IMR-90 (cell line): ENCODE data around the gene NIBAN1. TPM values are rescaled to one million over a fixed set of nuclear protein-coding genes. Genes with fewer than 3 reads are reported as not detected.

Experiments
- ATAC-seq: fragments of 200-7000 bp; cut with Tn5 transposase; 2 replicates; pipeline ENCODE4 v1.9.1; 2020; ENCODE audit warnings: low read depth, mild to moderate bottlenecking, moderate library complexity
- Bru-seq: library from RNA; stranded (reverse); fragments of 400-500 nt; gene quantifications from one replicate; lab custom pipeline; 2021; lab: Mats Ljungman, UMichigan
- BruChase-seq, 2 experiments: library from RNA; stranded (reverse); fragments of 400-500 nt; gene quantifications; one replicate each; lab custom pipeline; 2021; lab: Mats Ljungman, UMichigan
- BruUV-seq: library from RNA; stranded (reverse); fragments of 400-500 nt; replicated peaks from 2 replicates; lab custom pipeline; 2021; lab: Mats Ljungman, UMichigan
- CTCF ChIA-PET: fragments of 300-600 bp; formaldehyde crosslinking; extraction: SDS; loops from one replicate; lab custom pipeline; 2021; ENCODE audit warnings: antibody characterized with exemption; lab: Yijun Ruan, JAX
- POLR2A ChIA-PET: fragments of 300-600 bp; sonication (Branson Sonifier 250); formaldehyde crosslinking; loops from one replicate; lab custom pipeline; 2022; ENCODE audit warnings: antibody characterized with exemption; ENCODE audit not compliant: unreplicated experiment; lab: Charles Lee
- DNase-seq: peaks from one replicate; pipeline ENCODE4 v3.0.0; 2013
- H2AFZ ChIP-seq: replicated peaks from 2 replicates; pipeline ENCODE3; 2013; ENCODE audit warnings: low read length, mild to moderate bottlenecking; ENCODE audit not compliant: poor library complexity
- H2AK5ac ChIP-seq: 2 replicates; pipeline ENCODE4 v1.6.1; 2013; ENCODE audit warnings: low read depth, low read length, inconsistent platforms
- H2AK9ac ChIP-seq: replicated peaks from 2 replicates; pipeline ENCODE3; 2013; ENCODE audit warnings: mild to moderate bottlenecking, low read depth, low read length, moderate library complexity; ENCODE audit not compliant: poor library complexity
- H2BK120ac ChIP-seq: 2 replicates; pipeline ENCODE4 v1.6.1; 2013; ENCODE audit warnings: low read depth, low read length, inconsistent platforms
- H2BK15ac ChIP-seq: 3 replicates; pipeline ENCODE4 v1.6.1; 2013; ENCODE audit warnings: low read depth, low read length, inconsistent platforms
- H2BK20ac ChIP-seq: 2 replicates; pipeline ENCODE4 v1.6.1; 2013; ENCODE audit warnings: low read depth, mild to moderate bottlenecking, inconsistent platforms, low read length, moderate library complexity
- H2BK5ac ChIP-seq: 2 replicates; pipeline ENCODE4 v1.6.1; 2013; ENCODE audit warnings: mild to moderate bottlenecking, low read depth, low read length, inconsistent platforms; ENCODE audit not compliant: poor library complexity, severe bottlenecking
- H3K14ac ChIP-seq: replicated peaks from 2 replicates; pipeline ENCODE4 v1.6.1; 2013; ENCODE audit warnings: low read depth, low read length, inconsistent platforms
- H3K18ac ChIP-seq: 2 replicates; pipeline ENCODE4 v1.6.1; 2013; ENCODE audit warnings: low read depth, low read length, control low read depth
- H3K23ac ChIP-seq: 2 replicates; pipeline ENCODE4 v1.6.1; 2013; ENCODE audit warnings: low read depth, low read length, inconsistent platforms
- H3K27ac ChIP-seq: 2 replicates; pipeline ENCODE4 v1.5.1; 2013; ENCODE audit warnings: mild to moderate bottlenecking, control low read depth, low read length; ENCODE audit not compliant: insufficient read depth
- H3K27me3 ChIP-seq: 2 replicates; pipeline ENCODE4 v1.6.1; 2013; ENCODE audit warnings: low read length; ENCODE audit not compliant: control insufficient read depth, insufficient read depth
- H3K36me3 ChIP-seq: 2 replicates; pipeline ENCODE4 v1.6.1; 2013; ENCODE audit warnings: low read length, mixed read lengths; ENCODE audit not compliant: control insufficient read depth, insufficient read depth
- H3K4ac ChIP-seq: 2 replicates; pipeline ENCODE4 v1.6.1; 2013; ENCODE audit warnings: low read depth, low read length, inconsistent platforms
- H3K4me1 ChIP-seq: 2 replicates; pipeline ENCODE4 v1.6.1; 2013; ENCODE audit warnings: low read length, mixed read lengths; ENCODE audit not compliant: control insufficient read depth, insufficient read depth
- H3K4me2 ChIP-seq: 2 replicates; pipeline ENCODE4 v1.6.1; 2013; ENCODE audit warnings: low read depth, mild to moderate bottlenecking, control low read depth, low read length, moderate library complexity
- H3K4me3 ChIP-seq: 2 replicates; pipeline ENCODE4 v1.5.1; 2013; ENCODE audit warnings: low read depth, mild to moderate bottlenecking, control low read depth, low read length, moderate library complexity; ENCODE audit not compliant: insufficient read depth
- H3K56ac ChIP-seq: 2 replicates; pipeline ENCODE4 v1.6.1; 2013; ENCODE audit warnings: low read length, inconsistent platforms; ENCODE audit not compliant: insufficient read depth; ENCODE audit errors: extremely low read depth
- H3K79me1 ChIP-seq, 2 experiments: 2 replicates each; pipeline ENCODE4 v1.6.1; 2013; ENCODE audit warnings: low read length in 2 of 2, inconsistent platforms in 1 of 2, low read depth in 1 of 2
- H3K9ac ChIP-seq: 2 replicates; pipeline ENCODE4 v1.6.1; 2013; ENCODE audit warnings: low read depth, low read length, control low read depth
- H3K9me1 ChIP-seq: 2 replicates; pipeline ENCODE4 v1.6.1; 2013; ENCODE audit warnings: low read length, inconsistent platforms; ENCODE audit not compliant: insufficient read depth
- H3K9me3 ChIP-seq: 2 replicates; pipeline ENCODE4 v1.6.1; 2013; ENCODE audit warnings: low read length; ENCODE audit not compliant: control insufficient read depth, insufficient read depth
- H4K20me1 ChIP-seq: 2 replicates; pipeline ENCODE4 v1.6.1; 2013; ENCODE audit warnings: low read length, inconsistent platforms; ENCODE audit not compliant: insufficient read depth
- H4K5ac ChIP-seq: 2 replicates; pipeline ENCODE4 v1.6.1; 2013; ENCODE audit warnings: mild to moderate bottlenecking, low read depth, low read length, control low read depth
- H4K8ac ChIP-seq, 2 experiments: 2 replicates each; pipeline ENCODE4 v1.6.1; 2013; ENCODE audit warnings: low read depth in 2 of 2, low read length in 2 of 2, control low read depth in 1 of 2, inconsistent platforms in 1 of 2
- H4K91ac ChIP-seq: 2 replicates; pipeline ENCODE4 v1.6.1; 2013; ENCODE audit warnings: low read depth, low read length, inconsistent platforms; ENCODE audit not compliant: insufficient read depth
- CHD1 ChIP-seq: IDR thresholded peaks from 2 replicates; pipeline ENCODE4 v1.6.1; 2012; ENCODE audit warnings: low read depth, low read length, improper control_type of control experiment
- CTCF ChIP-seq: conservative IDR thresholded peaks from 2 replicates; pipeline ENCODE4 v1.5.1; 2012; ENCODE audit warnings: mild to moderate bottlenecking, low read depth, low read length, improper control_type of control experiment
- FOS ChIP-seq: fragments of 150-350 bp; IDR thresholded peaks from 2 replicates; pipeline ENCODE4 v1.6.1; 2016; ENCODE audit warnings: low read depth, low read length
- NFE2L2 ChIP-seq: fragments of 150-350 bp; IDR thresholded peaks from 2 replicates; pipeline ENCODE4 v1.6.1; 2016; ENCODE audit warnings: low read depth, mild to moderate bottlenecking, low read length
- RAD21 ChIP-seq: IDR thresholded peaks from 2 replicates; pipeline ENCODE4 v1.6.1; 2012; ENCODE audit warnings: low read length, improper control_type of control experiment
- WGBS, 2 experiments: methylation state at CpG; one replicate each; pipeline versions ENCODE4 v1.1.5 to v1.1.7; 2013; ENCODE audit warnings: missing lambda C conversion rate in 2 of 2; ENCODE audit not compliant: insufficient read length in 1 of 2; ENCODE audit errors: extremely low coverage in 2 of 2; 5-methylcytosine and 5-hydroxymethylcytosine counted together
- dilution Hi-C: fragments of 300-500 bp; cut with HindIII; formaldehyde crosslinking; loops from one replicate; pipeline ENCODE4 v1.14.3; 2018; ENCODE audit warnings: low sequenced_read_pairs; ENCODE audit not compliant: unreplicated experiment
- in situ Hi-C: fragments of 300-500 bp; cut with MboI; formaldehyde crosslinking; loops from 3 replicates; pipeline ENCODE4 v1.14.3; 2019; ENCODE audit warnings: low sequenced_read_pairs, inconsistent platforms, mixed read lengths
- intact Hi-C: fragments of 100-400 bp; cut with micrococcal nuclease; formaldehyde crosslinking; loops from 2 replicates; pipeline ENCODE4 v1.10.0; 2022
- long read RNA-seq: library from polyadenylated mRNA; unstranded; transcript quantifications from one replicate; pipeline ENCODE4 v2.0.0, GENCODE V29; 2021; ENCODE audit not compliant: unreplicated experiment
- polyA plus RNA-seq, 3 experiments: library from polyadenylated mRNA; depleted of rRNA; stranded (reverse); fragments of >200 nt; gene quantifications; 2 replicates each; pipeline ENCODE4 v1.2.3, GENCODE V29; 2012; ENCODE audit warnings: low replicate concordance in 1 of 3
- total RNA-seq: library from RNA; depleted of rRNA; stranded (reverse); fragments of >200 nt; gene quantifications from 2 replicates; pipeline ENCODE4 v1.2.3, GENCODE V29; 2012; rRNA removed

NIBAN1 gene
- total RNA-seq (10.0 and 10.3 TPM in 2 replicates), polyA plus RNA-seq (2012; rRNA removed) (3.2 and 4.0 TPM in 2 replicates), Bru-seq, nascent RNA (percentile 73 among the genes with signal in this experiment), BruChase-seq, experiment 1, labeled RNA remaining after a 6-hour chase (percentile 66 among the genes with signal in this experiment), BruChase-seq, experiment 2, labeled RNA remaining after a 2-hour chase (percentile 53 among the genes with signal in this experiment)
- polyA plus RNA-seq (2012; cell fraction: cytosol; rRNA removed): 1.6 and 1.8 TPM in 2 replicates
- polyA plus RNA-seq (2012; cell fraction: nucleus; rRNA removed; ENCODE audit: low replicate concordance): 0.94 and 4.1 TPM in 2 replicates
- long read RNA-seq, full-length matches to known transcripts: 26 of 36 reads
- long read RNA-seq, partial matches to known transcripts: 1 of 36 reads
- long read RNA-seq, other reads (novel, unspliced or antisense): 9 of 36 reads

DNA sequence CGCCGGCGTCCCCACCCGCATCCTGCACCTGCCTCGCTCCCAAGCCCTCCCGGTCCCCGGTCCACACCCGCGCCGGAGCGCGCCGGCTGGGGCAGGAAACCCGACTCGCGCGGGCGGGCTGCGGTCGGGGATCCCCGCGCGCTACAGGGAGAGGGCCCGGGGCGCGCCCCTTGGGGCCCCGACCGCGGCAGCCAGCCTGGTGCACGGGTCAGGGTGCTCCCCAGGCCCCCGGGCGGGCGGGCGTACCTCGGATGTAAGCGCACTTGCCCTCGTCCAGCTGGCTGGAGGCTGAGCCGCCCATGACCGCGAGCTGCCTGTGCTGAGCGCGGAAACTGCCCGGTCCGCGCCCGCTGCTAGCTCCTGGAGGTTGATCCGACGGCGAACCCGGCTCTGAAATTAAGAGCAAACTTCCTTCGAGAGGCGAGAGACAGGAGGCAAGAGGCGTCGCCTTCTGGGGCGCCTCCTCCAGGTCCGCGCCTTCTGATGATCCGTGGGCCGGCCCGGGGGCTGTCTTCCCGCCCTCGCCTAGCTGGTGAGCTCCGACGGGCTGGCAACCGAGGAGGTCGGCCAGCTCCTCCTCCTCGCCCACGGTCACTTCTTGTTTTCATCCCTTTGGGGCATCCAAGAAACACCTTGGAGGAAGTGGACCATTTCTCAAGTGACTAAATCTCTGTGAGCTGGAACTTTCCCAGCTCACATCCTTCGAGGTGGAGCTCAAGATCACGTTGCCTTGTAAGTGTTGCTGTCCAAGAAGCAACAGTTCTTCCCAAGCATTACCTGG lies at the start of gene NIBAN1:
TSS of gene NIBAN1 (minus strand) at position 453 of the 781 bp plus-strand sequence. CDS start at position 301, 152 bp downstream.
- H3K27ac ChIP-seq: peak within 1 kb of the TSS; percentile 64
- H3K4me2 ChIP-seq: peak within 1 kb of the TSS; percentile 88
- 0% methylated on average over 18 of the region's 70 CpGs; no CpG with 5 or more reads in 1 of the 2 experiments for WGBS, 2 experiments
- in situ Hi-C loops: no loop called here
- H3K4me3 ChIP-seq: peak within 1 kb of the TSS; percentile 74
- ChIA-PET POLR2A (no interaction called here), CTCF (interaction anchor here (0.6 to 1.7 kb wide), 3 partner anchors 46 to 932 kb away, joined by 3 to 7 read pairs (median 3); no protein-coding TSS in a partner anchor)
- TF ChIP-seq NFE2L2 (no peak), CHD1 (no peak), FOS (0 out of 2 replicates have a peak, but pooled peaks have one; percentile 0), CTCF (no peak), RAD21 (no peak)
- H3K4me1 ChIP-seq: peaks cover 11% of the 10 kb centered on the region
- peak within 1 kb of the TSS; percentile 92 for H4K91ac ChIP-seq
- H2BK120ac ChIP-seq: peak within 1 kb of the TSS; percentile 99
- peak within 1 kb of the TSS; percentile 34 for H2BK5ac ChIP-seq
- BruUV-seq: no TSS peak
- H3K18ac ChIP-seq: peak within 1 kb of the TSS; percentile 75
- peak within 1 kb of the TSS; percentile 97 for H3K56ac ChIP-seq
- H2BK20ac ChIP-seq: peak within 1 kb of the TSS; percentile 98
- H3K9ac ChIP-seq: peak within 1 kb of the TSS; percentile 80
- no peaks in the 10 kb centered on the region for H3K36me3 ChIP-seq
- H2AFZ ChIP-seq: peak within 1 kb of the TSS; percentile 94
- ATAC-seq: peak; percentile 65
- H3K9me3 ChIP-seq: no peaks in the 10 kb centered on the region
- peak within 1 kb of the TSS; percentile 99 for H3K14ac ChIP-seq
- peak within 1 kb of the TSS; percentile 69 to 92 for H4K8ac ChIP-seq
- DNase-seq: peak; percentile 47
- peak within 1 kb of the TSS; percentile 100 for H3K23ac ChIP-seq
- H3K79me1 ChIP-seq: peaks cover 9 to 33% of the 10 kb centered on the region in 2 experiments; a peak in 3 of 4 replicates
- H2BK15ac ChIP-seq: peak within 1 kb of the TSS; percentile 98; the same call in 2 of the 3 replicates
- dilution Hi-C loops: no loop called here
- intact Hi-C loops: loop anchor here (5.0 kb wide), 1 partner anchor 67 kb away; no protein-coding TSS in a partner anchor
- peak within 1 kb of the TSS; percentile 97 for H3K4ac ChIP-seq
- no peaks in the 10 kb centered on the region for H4K20me1 ChIP-seq
- H4K5ac ChIP-seq: peak within 1 kb of the TSS; percentile 65; the same call in 1 of the 2 replicates
- peak within 1 kb of the TSS; percentile 90 for H2AK9ac ChIP-seq
- peaks cover 10% of the 10 kb centered on the region; the same call in 1 of the 2 replicates for H3K9me1 ChIP-seq
- H2AK5ac ChIP-seq: peak within 1 kb of the TSS; percentile 56; the same call in 1 of the 2 replicates
- H3K27me3 ChIP-seq: no peaks in the 10 kb centered on the region
